OCI-LY3 (cell line): ENCODE measurements around the gene LENEP.

Experiments
- CTCF ChIP-seq: fragments of 200-600, 300-600 bp; sonication (generic); IDR thresholded peaks from 2 replicates; pipeline ENCODE4 v1.5.1; 2014; ENCODE audit warnings: antibody characterized with exemption, low read length, low read depth
- EZH2phosphoT487 ChIP-seq: fragments of 200-600 bp; shearing (Covaris generic); IDR thresholded peaks from 2 replicates; pipeline ENCODE4 v1.6.1; 2018; ENCODE audit warnings: antibody characterized with exemption, mixed run types, low read depth

GRCh38 chr1:154943649-154944400 is 49.6 kb upstream of the LENEP start:
- TF ChIP-seq EZH2phosphoT487 (no peak), CTCF (peak; percentile 97)
